DND-41 (cell line): ENCODE data around the gene FAM50B.

Experiments
- ATAC-seq: fragments of 200-7000 bp; cut with Tn5 transposase; 3 replicates; pipeline ENCODE4 v1.9.1; 2021; ENCODE audit warnings: low read depth; ENCODE audit not compliant: insufficient read depth
- DNase-seq: peaks from one replicate; pipeline ENCODE4 v3.0.0-alpha.2; 2020
- H2AFZ ChIP-seq: 2 replicates; pipeline ENCODE4 v1.6.0; 2012; ENCODE audit warnings: low read depth, low read length
- H3K27ac ChIP-seq: 2 replicates; pipeline ENCODE4 v1.5.1; 2012; ENCODE audit warnings: low read length, inconsistent platforms
- H3K27me3 ChIP-seq: fragments of 200-600 bp; sonication (generic); 2 replicates; pipeline ENCODE4 v1.6.0; 2012; ENCODE audit warnings: low read length, mild to moderate bottlenecking, inconsistent platforms; ENCODE audit not compliant: insufficient read depth, poor library complexity
- H3K36me3 ChIP-seq: 2 replicates; pipeline ENCODE4 v1.5.1; 2012; ENCODE audit warnings: low read length, inconsistent platforms; ENCODE audit not compliant: insufficient read depth
- H3K4me1 ChIP-seq: 2 replicates; pipeline ENCODE4 v1.5.1; 2012; ENCODE audit warnings: mild to moderate bottlenecking, low read length; ENCODE audit not compliant: insufficient read depth
- H3K4me2 ChIP-seq: 2 replicates; pipeline ENCODE4 v1.6.0; 2012; ENCODE audit warnings: mild to moderate bottlenecking, moderate library complexity, low read length, inconsistent platforms; ENCODE audit not compliant: insufficient read depth
- H3K4me3 ChIP-seq, 2 experiments: fragments of 200-600 bp in 1 of 2; shearing (Covaris generic) in 1 of 2; 2 replicates each; pipeline ENCODE4 v1.5.1; 2012 to 2016; ENCODE audit warnings: inconsistent platforms in 2 of 2, low read length in 2 of 2, mild to moderate bottlenecking in 2 of 2, low read depth in 1 of 2, moderate library complexity in 1 of 2
- H3K79me2 ChIP-seq: 2 replicates; pipeline ENCODE4 v1.6.0; 2012; ENCODE audit warnings: low read length, inconsistent platforms; ENCODE audit not compliant: insufficient read depth
- H3K9ac ChIP-seq: 2 replicates; pipeline ENCODE4 v1.6.0; 2012; ENCODE audit warnings: low read depth, mild to moderate bottlenecking, inconsistent platforms, low read length, moderate library complexity
- H3K9me3 ChIP-seq: 2 replicates; pipeline ENCODE4 v1.5.1; 2012; ENCODE audit warnings: low read length, moderate library complexity, mild to moderate bottlenecking, inconsistent platforms; ENCODE audit not compliant: insufficient read depth, severe bottlenecking
- H4K20me1 ChIP-seq: 2 replicates; pipeline ENCODE4 v1.6.0; 2012; ENCODE audit warnings: low read length; ENCODE audit not compliant: insufficient read depth
- EZH2 ChIP-seq: IDR thresholded peaks from 3 replicates; pipeline ENCODE4 v1.6.1; 2012; ENCODE audit warnings: borderline replicate concordance, low read depth, mild to moderate bottlenecking, moderate library complexity, low read length, inconsistent platforms; ENCODE audit not compliant: severe bottlenecking
- TF ChIP-seq, protein P1 (sequence below): IDR thresholded peaks from 2 replicates; pipeline ENCODE4 v1.5.1; 2012; ENCODE audit warnings: borderline replicate concordance, low read length, moderate library complexity, mild to moderate bottlenecking; ENCODE audit not compliant: poor library complexity, severe bottlenecking; ENCODE audit errors: extremely low read depth

The FAM50B gene

DNA sequence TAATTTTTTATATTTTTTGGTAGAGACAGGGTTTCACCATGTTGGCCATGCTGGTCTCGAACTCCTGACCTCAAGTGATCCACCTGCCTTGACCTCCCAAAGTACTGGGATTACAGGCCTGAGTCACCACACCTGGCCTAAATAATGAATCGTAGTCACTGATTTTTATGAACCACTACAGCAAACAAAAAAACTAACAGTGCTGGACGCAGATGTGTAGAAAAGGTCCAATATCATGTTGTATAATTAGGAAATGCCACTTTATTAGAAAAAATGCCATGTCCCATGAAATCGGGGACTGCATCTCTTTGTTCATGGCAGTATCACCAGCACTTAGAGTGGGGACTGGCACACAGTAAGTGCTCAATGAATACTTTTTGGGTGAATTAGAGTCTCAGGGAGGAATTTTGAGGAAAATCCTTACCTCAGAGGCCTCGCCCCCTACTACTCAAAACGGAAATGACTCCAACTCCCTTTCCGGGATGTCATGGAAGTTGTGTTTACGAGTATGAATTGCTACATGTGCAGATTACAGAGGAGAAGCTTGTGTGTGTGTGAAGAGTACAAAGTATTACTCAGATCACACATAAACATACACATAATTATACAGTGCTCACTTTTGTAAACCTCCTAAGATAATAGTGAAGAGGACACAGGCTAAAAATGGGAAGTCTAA lies 43.6 kb upstream of the FAM50B start:
- no peak overlapping the region for H2AFZ ChIP-seq
- TF ChIP-seq, protein P1, sequence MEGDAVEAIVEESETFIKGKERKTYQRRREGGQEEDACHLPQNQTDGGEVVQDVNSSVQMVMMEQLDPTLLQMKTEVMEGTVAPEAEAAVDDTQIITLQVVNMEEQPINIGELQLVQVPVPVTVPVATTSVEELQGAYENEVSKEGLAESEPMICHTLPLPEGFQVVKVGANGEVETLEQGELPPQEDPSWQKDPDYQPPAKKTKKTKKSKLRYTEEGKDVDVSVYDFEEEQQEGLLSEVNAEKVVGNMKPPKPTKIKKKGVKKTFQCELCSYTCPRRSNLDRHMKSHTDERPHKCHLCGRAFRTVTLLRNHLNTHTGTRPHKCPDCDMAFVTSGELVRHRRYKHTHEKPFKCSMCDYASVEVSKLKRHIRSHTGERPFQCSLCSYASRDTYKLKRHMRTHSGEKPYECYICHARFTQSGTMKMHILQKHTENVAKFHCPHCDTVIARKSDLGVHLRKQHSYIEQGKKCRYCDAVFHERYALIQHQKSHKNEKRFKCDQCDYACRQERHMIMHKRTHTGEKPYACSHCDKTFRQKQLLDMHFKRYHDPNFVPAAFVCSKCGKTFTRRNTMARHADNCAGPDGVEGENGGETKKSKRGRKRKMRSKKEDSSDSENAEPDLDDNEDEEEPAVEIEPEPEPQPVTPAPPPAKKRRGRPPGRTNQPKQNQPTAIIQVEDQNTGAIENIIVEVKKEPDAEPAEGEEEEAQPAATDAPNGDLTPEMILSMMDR, result no peak
- TF ChIP-seq EZH2, result no peak
- H3K4me2 ChIP-seq, result no peak overlapping the region
- peaks cover 9% of the 10 kb centered on the region for H3K27me3 ChIP-seq
- no peaks in the 10 kb centered on the region for H3K9me3 ChIP-seq
- H3K36me3 ChIP-seq, result no peaks in the 10 kb centered on the region
- no peaks in the 10 kb centered on the region for H4K20me1 ChIP-seq
- H3K9ac ChIP-seq, result no peak overlapping the region
- H3K79me2 ChIP-seq, result no peaks in the 10 kb centered on the region
- ATAC-seq (no peak), DNase-seq (no peak)
- H3K4me3 ChIP-seq, result no peak overlapping the region
- H3K4me1 ChIP-seq, result no peaks in the 10 kb centered on the region
- H3K27ac ChIP-seq, result no peak overlapping the region

DNA sequence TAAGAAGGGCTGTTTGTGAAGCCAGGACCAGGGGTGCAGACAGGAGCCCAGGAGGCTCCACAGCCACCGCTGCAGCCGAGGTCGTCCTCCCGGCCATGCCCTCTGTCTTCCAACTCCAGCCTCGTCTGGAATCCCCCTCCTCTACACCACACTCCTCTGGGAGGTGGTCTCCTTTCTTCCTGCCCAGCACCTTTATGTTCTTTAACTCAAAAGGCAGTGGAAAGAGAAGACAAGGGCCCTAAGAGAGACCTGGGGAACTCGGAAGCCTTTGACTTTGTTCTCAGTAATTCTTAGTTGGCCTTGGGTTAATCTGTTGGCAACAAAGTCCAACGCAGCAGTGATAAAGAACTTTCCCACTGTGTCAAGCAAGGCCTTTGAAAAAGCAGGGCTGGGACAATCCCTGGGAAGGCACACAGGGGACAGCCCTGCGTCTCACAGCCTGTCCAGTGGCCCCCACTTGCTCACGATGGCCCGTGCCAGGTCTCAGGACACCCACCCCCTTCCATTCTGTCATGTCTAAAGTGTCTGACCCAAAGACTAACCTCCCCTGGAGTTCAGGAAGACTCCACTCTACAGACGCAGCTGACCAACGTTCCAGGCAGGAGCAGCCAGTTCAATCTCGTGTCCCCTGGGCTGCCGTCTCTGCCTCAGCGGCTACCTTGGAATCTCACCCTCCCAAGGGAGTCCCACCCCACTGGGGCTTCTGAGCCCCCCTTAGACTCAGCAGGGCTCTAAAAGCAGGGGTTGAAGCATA lies 42.8 kb upstream of the FAM50B start:
- Histone ChIP-seq H3K79me2 (no peaks in the 10 kb centered on the region), H2AFZ (no peak overlapping the region), H3K9ac (no peak overlapping the region), H4K20me1 (no peaks in the 10 kb centered on the region), H3K4me3 (no peak overlapping the region), H3K36me3 (no peaks in the 10 kb centered on the region), H3K4me2 (no peak overlapping the region), H3K9me3 (no peaks in the 10 kb centered on the region), H3K27ac (no peak overlapping the region), H3K27me3 (peaks cover 9% of the 10 kb centered on the region), H3K4me1 (no peaks in the 10 kb centered on the region)
- TF ChIP-seq, protein P1, result no peak
- TF ChIP-seq EZH2, result no peak
- ATAC-seq (no peak), DNase-seq (no peak)

DNA sequence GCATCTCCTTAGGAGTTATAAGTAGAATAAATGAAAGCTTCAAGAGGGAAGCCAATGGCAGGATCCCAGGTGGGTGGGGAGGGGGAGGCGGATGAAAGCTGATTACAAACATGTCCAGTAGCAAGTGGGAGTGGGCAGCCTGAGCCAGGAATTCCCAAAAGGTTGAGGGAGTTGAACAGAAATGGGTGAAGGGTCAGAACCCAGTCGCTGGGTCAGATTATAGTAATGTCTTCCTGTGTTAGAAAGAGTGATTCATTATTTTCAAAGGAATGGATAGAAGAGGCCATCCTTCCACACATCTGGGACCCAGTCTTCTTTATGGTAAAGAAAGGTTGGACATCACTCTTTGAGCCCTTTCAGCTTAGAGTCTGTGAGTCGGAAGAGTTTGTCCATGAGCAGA lies 41.0 kb upstream of the FAM50B start:
- TF ChIP-seq, protein P1, result no peak
- TF ChIP-seq EZH2, result no peak
- no peak overlapping the region for H3K4me3 ChIP-seq
- ATAC-seq (no peak), DNase-seq (no peak)
- H3K4me2 ChIP-seq, result no peak overlapping the region
- no peaks in the 10 kb centered on the region for H4K20me1 ChIP-seq
- H2AFZ ChIP-seq, result no peak overlapping the region
- H3K9me3 ChIP-seq, result no peaks in the 10 kb centered on the region
- H3K4me1 ChIP-seq, result no peaks in the 10 kb centered on the region
- H3K27ac ChIP-seq, result no peak overlapping the region
- H3K27me3 ChIP-seq, result peaks cover 13% of the 10 kb centered on the region
- no peak overlapping the region for H3K9ac ChIP-seq
- H3K79me2 ChIP-seq, result no peaks in the 10 kb centered on the region
- no peaks in the 10 kb centered on the region for H3K36me3 ChIP-seq
